GM15510 (cell line): ENCODE data around the gene NOP53.

Experiments
- POLR2A ChIP-seq: IDR thresholded peaks from 3 replicates; pipeline ENCODE4 v1.6.1; 2011; ENCODE audit warnings: borderline replicate concordance; ENCODE audit not compliant: insufficient read length; ENCODE audit errors: extremely low read depth

Gene NOP53

GRCh38 chr19:47745010-47745901 is at the start of gene NOP53:
NOP53 (plus strand) TSS chr19:47745546; CDS start chr19:47745560, 14 bp downstream.
- peak; percentile 87 for TF ChIP-seq POLR2A

DNA sequence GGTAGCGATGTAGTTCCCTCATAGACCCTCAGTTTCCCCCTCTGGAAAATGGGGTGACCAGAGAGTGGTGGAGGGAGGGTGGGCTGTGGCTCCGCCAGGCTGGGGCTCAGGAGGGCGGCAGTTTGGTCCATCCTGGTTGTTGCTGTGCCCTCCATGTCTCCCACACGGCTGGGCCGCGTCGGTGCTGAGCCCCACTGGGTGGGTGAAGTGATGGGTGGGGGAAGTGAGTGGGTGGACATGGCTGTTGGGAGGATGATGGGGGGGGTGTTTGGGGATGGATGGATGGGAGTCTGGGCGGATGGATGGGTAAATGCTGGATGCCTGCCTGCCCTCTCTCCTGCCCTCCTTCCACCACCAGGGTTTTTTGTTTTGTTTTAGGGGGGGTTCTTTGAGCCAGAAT is 48.7 kb upstream of the NOP53 start:
- TF ChIP-seq POLR2A, result no peak

DNA sequence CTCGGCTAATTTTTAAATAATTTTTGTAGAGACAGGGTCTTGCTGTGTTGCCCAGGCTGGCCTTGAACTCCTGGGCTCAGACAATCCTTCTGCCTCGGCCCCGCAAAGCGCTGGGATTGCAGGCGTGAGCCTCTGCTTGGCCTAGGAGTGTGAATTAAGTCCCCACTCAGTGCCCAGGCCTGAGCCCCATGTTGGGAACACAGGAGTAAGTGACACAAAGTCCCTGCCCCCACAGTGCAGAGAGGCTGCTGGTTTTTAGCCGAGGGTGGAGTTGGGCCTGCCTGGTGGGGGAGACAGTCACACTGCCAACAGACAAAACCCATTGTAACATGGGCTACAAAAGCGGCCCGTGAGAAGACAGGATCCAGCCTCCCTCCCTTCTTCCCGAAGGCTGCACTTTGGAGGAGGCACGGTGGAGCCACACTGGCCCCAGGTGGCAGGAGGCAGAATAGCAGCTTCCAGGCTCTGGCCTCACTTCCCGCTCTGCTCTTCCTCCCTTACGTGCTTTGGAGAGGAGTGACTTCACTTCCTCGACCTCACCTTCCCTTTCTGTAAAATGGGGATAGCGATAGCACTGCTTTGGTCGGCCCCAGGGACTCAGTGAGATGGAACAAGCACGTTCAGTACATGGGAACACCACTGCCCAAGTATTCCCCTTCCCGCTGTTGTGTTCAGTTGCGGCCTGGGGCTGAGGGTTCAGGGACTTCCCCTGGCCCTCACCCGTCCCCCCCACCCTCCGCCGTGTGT is 47.3 kb upstream of the NOP53 start:
- TF ChIP-seq POLR2A, result no peak

DNA sequence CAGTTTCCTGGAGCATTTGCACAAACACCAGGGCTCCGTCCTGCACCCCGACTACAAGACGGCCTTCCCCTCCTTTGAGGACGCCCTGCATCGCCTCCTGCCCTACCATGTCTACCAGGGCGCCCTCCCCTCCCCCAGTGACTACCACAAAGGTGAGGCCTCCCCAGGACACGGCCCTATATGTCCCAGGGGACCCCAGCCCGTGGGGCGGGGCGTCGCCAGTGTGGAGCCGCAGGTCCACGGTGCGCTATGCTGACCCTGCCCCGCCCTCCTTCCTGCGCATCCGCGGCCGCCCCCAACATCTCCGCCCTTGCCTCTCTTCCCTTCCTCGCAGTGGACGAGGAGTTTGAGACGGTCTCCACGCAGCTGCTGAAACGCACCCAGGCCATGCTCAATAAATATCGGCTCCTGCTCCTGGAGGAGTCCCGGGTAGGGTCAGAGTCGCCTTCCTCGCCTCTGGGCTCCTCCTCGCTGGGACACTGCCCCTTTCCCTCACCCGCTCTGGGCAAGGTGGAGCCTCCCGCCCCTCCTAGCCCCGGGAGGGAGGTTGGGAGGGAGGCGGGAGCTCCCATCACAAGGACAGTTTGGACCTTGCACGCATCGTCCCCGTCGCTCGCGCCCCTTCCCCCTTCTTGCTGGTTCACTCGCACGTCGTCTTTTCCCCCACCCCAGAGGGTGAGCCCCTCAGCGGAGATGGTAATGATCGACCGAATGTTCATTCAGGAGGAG is 46.6 kb upstream of the NOP53 start:
- no peak for TF ChIP-seq POLR2A

GRCh38 chr19:47699360-47699917 is 45.9 kb upstream of the NOP53 start:
- no peak for TF ChIP-seq POLR2A

- TF ChIP-seq POLR2A, result no peak
These were observed 44.2 kb upstream of the NOP53 start for GRCh38 chr19:47700934-47701716.

GRCh38 chr19:47701717-47702552 is 43.4 kb upstream of the NOP53 start:
- no peak for TF ChIP-seq POLR2A

GRCh38 chr19:47702671-47703070 is 42.7 kb upstream of the NOP53 start:
- no peak for TF ChIP-seq POLR2A

DNA sequence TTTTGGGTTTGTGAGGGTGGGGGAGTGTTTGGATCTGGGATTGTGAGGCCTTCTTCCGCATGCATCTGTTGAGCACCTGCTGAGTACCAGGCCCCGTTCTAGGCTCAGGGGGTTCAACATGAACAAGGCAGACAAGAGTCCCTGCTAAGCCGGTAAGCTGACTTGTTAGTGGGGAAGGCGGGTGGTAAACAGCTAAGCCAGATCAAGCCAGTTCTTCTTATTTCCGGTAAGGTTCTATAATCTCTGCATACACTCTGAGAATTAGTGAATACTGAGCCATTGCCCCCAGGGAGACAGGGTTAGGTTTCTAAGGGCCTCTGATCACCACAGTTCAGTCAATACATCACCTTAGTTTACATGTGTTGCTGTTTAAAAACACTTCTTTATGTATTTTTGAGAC is 42.0 kb upstream of the NOP53 start:
- TF ChIP-seq POLR2A, result no peak

- no peak for TF ChIP-seq POLR2A
These were observed 41.3 kb upstream of the NOP53 start for GRCh38 chr19:47704024-47704423.

- no peak for TF ChIP-seq POLR2A
These were observed 40.7 kb upstream of the NOP53 start for GRCh38 chr19:47704656-47705055.

DNA sequence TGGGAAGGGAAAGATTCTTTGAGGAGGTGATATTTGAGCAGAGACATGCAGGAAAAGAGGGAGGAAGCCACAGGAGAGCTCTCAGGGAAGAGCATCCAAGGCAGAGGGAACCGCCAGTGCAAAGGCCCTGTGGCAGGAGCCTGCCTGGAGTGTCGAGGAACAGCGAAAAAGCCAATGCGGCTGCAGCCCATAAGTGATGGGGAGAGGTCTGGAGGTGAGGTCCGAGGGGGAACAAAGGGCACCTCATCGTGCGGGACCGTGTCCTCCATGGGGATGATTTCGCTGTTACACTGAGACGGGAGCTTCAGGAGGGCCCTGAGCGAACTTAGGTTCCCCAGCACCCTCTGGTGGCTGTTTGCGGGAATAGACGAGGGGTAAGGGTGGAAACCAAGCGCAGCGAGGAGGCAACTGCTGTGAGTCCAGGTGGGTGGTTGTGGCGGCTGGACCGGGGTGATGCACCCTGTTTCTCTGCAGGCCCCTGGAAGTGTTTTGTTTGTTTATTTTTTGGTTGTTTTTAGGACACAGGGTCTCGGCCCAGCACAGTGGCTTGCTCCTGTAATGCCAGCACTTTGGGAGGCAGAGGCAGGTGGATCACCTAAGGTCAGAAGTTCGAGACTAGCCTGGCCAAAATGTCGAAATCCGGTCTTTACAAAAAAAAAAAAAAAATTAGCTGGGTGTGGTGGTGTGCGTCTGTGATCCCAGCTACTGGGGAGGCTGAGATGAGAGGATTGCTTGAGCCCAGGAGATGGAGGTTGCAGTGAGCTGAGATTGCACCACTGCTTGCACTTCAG is 38.0 kb upstream of the NOP53 start:
- TF ChIP-seq POLR2A, result no peak
